Mucosa of descending colon (tissue), 3 donors: ENCODE measurements around the gene SLC45A1. TPM values are rescaled to one million over a fixed set of nuclear protein-coding genes. Genes with fewer than 3 reads are reported as not detected.

Experiments used
- ATAC-seq: fragments of 200-7000 bp; cut with Tn5 transposase; one replicate; pipeline ENCODE4 v1.9.1; 2020; ENCODE audit warnings: mild to moderate bottlenecking, moderate library complexity
- DNase-seq, 3 donors: peaks; one replicate each; pipeline ENCODE4 v3.0.0-alpha.2; 2020
- H3K36me3 ChIP-seq: fragments of 200-600 bp; one replicate; pipeline ENCODE4 v1.8.0; 2021; ENCODE audit warnings: low read depth, mild to moderate bottlenecking
- H3K4me1 ChIP-seq: fragments of 200-600 bp; one replicate; pipeline ENCODE4 v1.8.0; 2021; ENCODE audit warnings: low read depth, mild to moderate bottlenecking
- H3K4me3 ChIP-seq: fragments of 200-600 bp; one replicate; pipeline ENCODE4 v1.8.0; 2021; ENCODE audit warnings: mild to moderate bottlenecking
- H3K9me3 ChIP-seq: fragments of 200-600 bp; one replicate; pipeline ENCODE4 v1.8.0; 2021; ENCODE audit warnings: mild to moderate bottlenecking
- intact Hi-C, 2 donors: fragments of 100-400 bp; cut with DNase I in 1 of 2; cut with micrococcal nuclease in 1 of 2; formaldehyde crosslinking; loops; one replicate each; pipeline versions ENCODE4 v1.11.0 to v1.11.1; 2022; cut with DNase I, micrococcal nuclease
- total RNA-seq, 3 donors: library from RNA; stranded (reverse); fragmentation: NEBNext Ultra II Directional in 2 of 3; extraction: Animal tissue kit (Norgen Biotek cat#: 25700) in 2 of 3; gene quantifications; one replicate each; pipeline versions ENCODE4 v1.2.1 to v1.2.4, GENCODE V29; 2021 to 2023
- TF ChIP-seq, protein P1 (sequence below): fragments of 200-600 bp; IDR thresholded peaks from one replicate; pipeline ENCODE4 v1.8.0; 2022; ENCODE audit warnings: antibody characterized with exemption, mild to moderate bottlenecking
- donor health status: DM: no; HTN: no; CAD: no; lungs with moderate emphysema.
- donor health status: DM: no; HTN: no; CAD: no.
- donor health status: DM: no; HTN: yes; CAD: no.

Gene SLC45A1
- total RNA-seq, 3 donors from 2014 or later = 0.55 to 3.9 TPM; not detected in 1

- TF ChIP-seq, protein P1, sequence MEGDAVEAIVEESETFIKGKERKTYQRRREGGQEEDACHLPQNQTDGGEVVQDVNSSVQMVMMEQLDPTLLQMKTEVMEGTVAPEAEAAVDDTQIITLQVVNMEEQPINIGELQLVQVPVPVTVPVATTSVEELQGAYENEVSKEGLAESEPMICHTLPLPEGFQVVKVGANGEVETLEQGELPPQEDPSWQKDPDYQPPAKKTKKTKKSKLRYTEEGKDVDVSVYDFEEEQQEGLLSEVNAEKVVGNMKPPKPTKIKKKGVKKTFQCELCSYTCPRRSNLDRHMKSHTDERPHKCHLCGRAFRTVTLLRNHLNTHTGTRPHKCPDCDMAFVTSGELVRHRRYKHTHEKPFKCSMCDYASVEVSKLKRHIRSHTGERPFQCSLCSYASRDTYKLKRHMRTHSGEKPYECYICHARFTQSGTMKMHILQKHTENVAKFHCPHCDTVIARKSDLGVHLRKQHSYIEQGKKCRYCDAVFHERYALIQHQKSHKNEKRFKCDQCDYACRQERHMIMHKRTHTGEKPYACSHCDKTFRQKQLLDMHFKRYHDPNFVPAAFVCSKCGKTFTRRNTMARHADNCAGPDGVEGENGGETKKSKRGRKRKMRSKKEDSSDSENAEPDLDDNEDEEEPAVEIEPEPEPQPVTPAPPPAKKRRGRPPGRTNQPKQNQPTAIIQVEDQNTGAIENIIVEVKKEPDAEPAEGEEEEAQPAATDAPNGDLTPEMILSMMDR = no peak
- no peaks in the 10 kb centered on the region for H3K4me1 ChIP-seq
- ATAC-seq (no peak), DNase-seq (no peak)
- H3K9me3 ChIP-seq = no peaks in the 10 kb centered on the region
- H3K4me3 ChIP-seq = no peak overlapping the region
- no peaks in the 10 kb centered on the region for H3K36me3 ChIP-seq
- intact Hi-C loops = no loop called here
These were observed 15.5 kb downstream of the SLC45A1 start for GRCh38 chr1:8333246-8333987.

GRCh38 chr1:8334106-8334851, 16.4 kb downstream of the SLC45A1 start:
- TF ChIP-seq, protein P1 = no peak
- Histone ChIP-seq H3K4me1 (no peaks in the 10 kb centered on the region), H3K36me3 (no peaks in the 10 kb centered on the region), H3K9me3 (no peaks in the 10 kb centered on the region), H3K4me3 (no peak overlapping the region)
- DNase-seq (no peak), ATAC-seq (no peak)
- intact Hi-C loops = no loop called here

DNA sequence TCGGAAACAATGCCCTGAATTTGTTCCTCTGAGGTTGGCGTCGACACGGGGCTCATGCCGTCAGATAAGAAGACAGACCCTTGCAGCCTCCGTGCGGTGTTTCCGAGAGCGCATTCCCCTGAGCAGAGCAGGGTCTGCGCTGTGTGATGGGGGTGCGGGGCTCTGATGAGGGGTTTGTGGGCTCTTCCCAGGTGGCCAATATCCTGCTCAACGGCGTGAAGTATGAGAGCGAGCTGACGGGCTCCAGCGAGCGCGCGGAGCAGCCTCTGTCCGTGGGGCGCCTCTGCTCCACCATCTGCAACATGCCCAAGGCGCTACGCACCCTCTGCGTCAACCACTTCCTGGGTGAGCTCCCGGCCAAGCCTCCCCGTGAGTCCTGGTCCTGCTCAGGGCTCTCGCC, 17.3 kb downstream of the SLC45A1 start:
- H3K9me3 ChIP-seq = no peaks in the 10 kb centered on the region
- intact Hi-C loops = no loop called here
- no peak overlapping the region for H3K4me3 ChIP-seq
- H3K36me3 ChIP-seq = no peaks in the 10 kb centered on the region
- H3K4me1 ChIP-seq = no peaks in the 10 kb centered on the region
- DNase-seq (no peak), ATAC-seq (no peak)
- TF ChIP-seq, protein P1 = no peak

GRCh38 chr1:8337776-8338525, 20.0 kb downstream of the SLC45A1 start:
- no peaks in the 10 kb centered on the region for H3K36me3 ChIP-seq
- H3K4me3 ChIP-seq = no peak overlapping the region
- intact Hi-C loops = no loop called here
- TF ChIP-seq, protein P1 = no peak
- DNase-seq (no peak), ATAC-seq (no peak)
- H3K9me3 ChIP-seq = no peaks in the 10 kb centered on the region
- H3K4me1 ChIP-seq = no peaks in the 10 kb centered on the region

DNA sequence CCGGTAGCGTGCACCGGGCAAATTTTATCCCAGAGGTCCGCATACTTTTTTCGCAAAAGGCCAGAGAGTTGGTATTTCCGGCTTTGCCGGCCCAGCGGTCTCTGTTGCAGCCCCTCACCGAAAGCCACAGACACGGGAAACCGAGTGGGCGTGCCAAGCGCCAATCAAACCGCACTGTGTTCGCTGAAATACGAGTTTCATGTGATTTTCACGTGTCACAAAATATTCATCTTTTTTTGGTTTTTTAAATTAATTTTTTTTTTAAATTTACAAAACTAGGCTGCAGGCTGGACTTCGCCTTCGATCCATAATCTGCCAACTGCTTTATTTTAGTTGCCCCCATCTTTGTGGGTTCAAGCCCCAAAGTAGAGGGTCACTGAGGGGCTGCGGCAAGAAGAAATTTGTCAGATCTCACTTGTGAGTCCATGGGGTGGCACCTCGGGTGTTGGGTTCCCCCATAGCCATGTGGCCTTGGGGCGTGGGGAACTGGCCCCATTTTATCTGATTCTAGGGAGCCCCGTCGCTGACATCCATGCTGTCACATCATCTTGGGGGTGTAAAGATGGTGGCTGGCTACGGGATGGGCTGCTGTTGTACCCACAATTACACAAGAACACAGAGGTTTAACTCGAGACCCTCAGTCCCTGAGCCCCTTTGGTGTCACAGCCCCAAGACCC, 20.8 kb downstream of the SLC45A1 start:
- TF ChIP-seq, protein P1 = no peak
- no peaks in the 10 kb centered on the region for H3K36me3 ChIP-seq
- intact Hi-C loops = no loop called here
- ATAC-seq (no peak), DNase-seq (no peak)
- no peak overlapping the region for H3K4me3 ChIP-seq
- no peaks in the 10 kb centered on the region for H3K4me1 ChIP-seq
- no peaks in the 10 kb centered on the region for H3K9me3 ChIP-seq
